ENCODE results near the gene CAPN5. TPM values are rescaled to one million over a fixed set of nuclear protein-coding genes. Genes with fewer than 3 reads are reported as not detected.

The CAPN5 gene
- total and polyA plus RNA-seq, 2 of the 8 experiments (the other 6 are each of a cell fraction or from before 2014, with no cell fraction given): 21.5 to 22.4 TPM

DNA sequence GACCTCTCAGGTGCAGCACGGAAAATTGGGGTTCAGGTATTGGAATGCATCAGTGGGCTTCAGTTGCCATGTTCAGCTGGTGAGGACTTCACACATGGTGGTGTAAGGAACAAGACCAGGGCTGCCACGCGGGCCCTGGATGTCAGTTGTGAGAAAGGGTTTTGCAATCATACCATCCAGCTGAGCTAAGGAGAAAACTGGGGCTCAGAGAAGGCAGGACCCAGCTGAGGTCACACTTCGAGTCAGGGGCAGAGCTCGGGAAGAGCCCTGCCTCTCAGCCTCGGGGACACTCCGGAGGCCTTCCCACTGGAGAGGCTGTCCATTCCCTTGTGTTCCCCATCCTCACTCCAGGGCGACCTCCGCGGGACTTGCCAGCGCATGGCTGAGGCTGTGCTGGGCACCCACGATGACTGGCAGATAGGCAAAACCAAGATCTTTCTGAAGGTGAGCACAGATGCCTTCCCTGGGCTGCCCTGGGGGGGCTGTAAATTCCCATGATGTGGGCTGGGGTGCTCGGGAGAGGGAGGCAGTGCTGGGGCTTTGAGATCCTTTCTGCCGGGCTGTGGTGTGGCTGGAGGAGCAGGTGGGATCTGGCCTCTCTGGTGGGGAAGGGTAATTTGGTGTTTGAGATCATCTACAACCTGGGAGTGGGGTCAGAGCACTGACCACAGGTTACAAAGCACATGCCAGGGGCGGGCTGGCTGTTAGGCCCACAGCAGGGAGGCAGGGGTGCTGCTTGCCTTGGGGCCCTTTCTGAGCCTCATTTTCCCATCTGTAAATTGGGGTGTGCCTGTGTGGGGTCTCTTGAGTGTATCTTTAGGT, 108.5 kb downstream of the CAPN5 start:
- peak overlapping the region; percentile 45 for H3K4ac ChIP-seq (replicated peaks; ENCODE audit: insufficient read length, low read depth, low read length)
- H2BK15ac ChIP-seq (ENCODE audit: low read length): peak overlapping the region; percentile 84; the same call in 1 of the 2 replicates
- no peaks in the 10 kb centered on the region for H3K79me1 ChIP-seq (ENCODE audit: low read depth, low read length)
- H3K9me3 ChIP-seq (ENCODE audit: insufficient read depth in 2 of 2, low read depth in 1 of 2, low read length in 1 of 2): no peaks in the 10 kb centered on the region
- ChIA-PET CTCF (ENCODE audit: partially characterized antibody) (interaction anchor here (0.6 to 15.1 kb wide), 17 partner anchors 10 to 382 kb away, joined by 3 to 187 read pairs (median 5); partner anchors contain the start of gene MYO7A), POLR2A (ENCODE audit: partially characterized antibody) (interaction anchor here (0.8 to 3.8 kb wide), 10 partner anchors 10 to 68 kb away, joined by 3 to 14 read pairs (median 4); no protein-coding TSS in a partner anchor)
- H3K4me2 ChIP-seq (ENCODE audit: insufficient read depth in 1 of 2, low read depth in 2 of 2, low read length in 2 of 2): peak overlapping the region; percentile 4 to 43; a peak in 2 of 4 replicates
- peak overlapping the region; percentile 89; the same call in 1 of the 2 replicates for H2BK20ac ChIP-seq (ENCODE audit: low read length)
- no peak overlapping the region; the same call in 1 of the 2 replicates for H2AFZ ChIP-seq (ENCODE audit: low read length)
- 0 out of 2 replicates have a peak overlapping the region, but pooled peaks have one; percentile 30 for H3K27ac ChIP-seq (ENCODE audit: low read depth, low read length)
- peak overlapping the region; percentile 82 for H2BK120ac ChIP-seq (replicated peaks; ENCODE audit: low read depth, low read length)
- no peak for DNase-seq (ENCODE audit: low read depth in 1 of 2, low spot score in 2 of 2)
- H3K23ac ChIP-seq (ENCODE audit: insufficient read length): no peak overlapping the region
- no peak for TF ChIP-seq GTF2F1 (IDR thresholded peaks at IDR 0.05; ENCODE audit: borderline replicate concordance, low read depth, low read length)
- TF ChIP-seq, protein P1, sequence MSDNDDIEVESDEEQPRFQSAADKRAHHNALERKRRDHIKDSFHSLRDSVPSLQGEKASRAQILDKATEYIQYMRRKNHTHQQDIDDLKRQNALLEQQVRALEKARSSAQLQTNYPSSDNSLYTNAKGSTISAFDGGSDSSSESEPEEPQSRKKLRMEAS (IDR thresholded peaks at IDR 0.05): peak; percentile 20; the same call in 1 of the 2 replicates
- no peak overlapping the region for H3K56ac ChIP-seq (replicated peaks; ENCODE audit: insufficient read length, low read depth, low read length)
- WGBS, 2 experiments (ENCODE audit: extremely low coverage in 1 of 2, insufficient coverage in 1 of 2, insufficient read length in 1 of 2, insufficient replicate concordance in 2 of 2, low coverage in 1 of 2, low lambda C conversion rate in 2 of 2, missing lambda C conversion rate in 1 of 2): 79% methylated on average over 15 of the region's 15 CpGs; no CpG with 5 or more reads in 1 of the 2 experiments
- H3K79me2 ChIP-seq (ENCODE audit: control insufficient read depth in 1 of 2, insufficient read depth in 2 of 2, low read length in 2 of 2): no peaks in the 10 kb centered on the region
- H2BK12ac ChIP-seq (ENCODE audit: low read depth, low read length): peak overlapping the region; percentile 95; the same call in 1 of the 2 replicates
- H3K36me3 ChIP-seq (ENCODE audit: control insufficient read depth in 2 of 4, insufficient read depth in 4 of 4, low read length in 3 of 4): no peaks in the 10 kb centered on the region
- H3K27me3 ChIP-seq (replicated peaks in 1 of 4; ENCODE audit: control insufficient read depth in 3 of 4, extremely low read depth in 1 of 4, insufficient read depth in 3 of 4, low read length in 3 of 4): peaks cover 0 to 3% (median 0%) of the 10 kb centered on the region in 4 experiments; a peak in 1 of 7 replicates
- H4K91ac ChIP-seq (replicated peaks; ENCODE audit: insufficient read length, low read length): peak overlapping the region; percentile 84
- H3K9ac ChIP-seq (replicated peaks in 1 of 4; ENCODE audit: extremely low read depth in 1 of 4, low read depth in 3 of 4, low read length in 3 of 4): no peak overlapping the region
- peak overlapping the region; percentile 85 for H3K18ac ChIP-seq (ENCODE audit: extremely low read depth, low read length)
- H3K4me1 ChIP-seq (replicated peaks in 1 of 4; ENCODE audit: control insufficient read depth in 3 of 4, insufficient read depth in 4 of 4, low read length in 3 of 4): peaks cover 20 to 57% (median 34%) of the 10 kb centered on the region in 4 experiments
- H4K5ac ChIP-seq (ENCODE audit: insufficient read length, low read depth, low read length): peak overlapping the region; percentile 31
- no peak overlapping the region for H3K4me3 ChIP-seq (ENCODE audit: extremely low read depth in 1 of 4, insufficient read depth in 2 of 4, low read depth in 3 of 4, low read length in 4 of 4)
- H2BK5ac ChIP-seq (ENCODE audit: low read depth, low read length): peak overlapping the region; percentile 93; the same call in 1 of the 2 replicates
- no peak for FAIRE-seq
- peak overlapping the region; percentile 43; the same call in 1 of the 2 replicates for H2AK5ac ChIP-seq (ENCODE audit: low read depth, low read length)
- no peak overlapping the region for H3K14ac ChIP-seq (ENCODE audit: insufficient read length)
- peaks cover 4% of the 10 kb centered on the region; the same call in 1 of the 2 replicates for H3K23me2 ChIP-seq (ENCODE audit: low read depth, low read length)
- no peaks in the 10 kb centered on the region for H4K20me1 ChIP-seq (replicated peaks in 1 of 2; ENCODE audit: control insufficient read depth in 1 of 2, insufficient read depth in 2 of 2, low read length in 2 of 2)
- peak overlapping the region; percentile 77 for H4K8ac ChIP-seq (ENCODE audit: extremely low read depth, insufficient read depth, low read length)
